Thoracic aorta (tissue), 2 donors: ENCODE measurements around the gene SLIT3. TPM values are rescaled to one million over a fixed set of nuclear protein-coding genes. Genes with fewer than 3 reads are reported as not detected.
A peak's percentile ranks its signal among the peaks of the same experiment; 100 is the strongest.

Experiments
- ATAC-seq: fragments of 150-250 bp; one replicate; pipeline ENCODE4 v1.8.0; 2017; ENCODE audit warnings: low read depth; ENCODE audit not compliant: insufficient number of reproducible peaks, low FRiP score
- DNase-seq: peaks from one replicate; pipeline ENCODE4 v3.0.0-alpha.2; 2020; ENCODE audit warnings: low spot score
- H3K27ac ChIP-seq, 2 donors: fragments of 200-600 bp; sonication (generic); 1 replicate in 1 of 2; 2 replicates in 1 of 2; pipeline ENCODE4 v1.5.1; 2016; ENCODE audit warnings: mild to moderate bottlenecking in 2 of 2, moderate library complexity in 2 of 2
- H3K27me3 ChIP-seq: fragments of 200-600 bp; sonication (generic); replicated peaks from 2 replicates; pipeline ENCODE4 v1.6.0; 2016; ENCODE audit warnings: mild to moderate bottlenecking; ENCODE audit not compliant: insufficient read depth
- H3K36me3 ChIP-seq: fragments of 200-600 bp; sonication (generic); one replicate; pipeline ENCODE4 v1.5.1; 2016
- H3K4me1 ChIP-seq, 2 donors: fragments of 200-600 bp; sonication (generic); 1 replicate in 1 of 2; 2 replicates in 1 of 2; pipeline versions ENCODE4 v1.5.1 to v1.6.0; 2016; ENCODE audit warnings: low read depth in 2 of 2, mild to moderate bottlenecking in 1 of 2; ENCODE audit not compliant: control insufficient read depth in 1 of 2
- H3K4me3 ChIP-seq: fragments of 200-600 bp; sonication (generic); 2 replicates; pipeline ENCODE4 v1.5.1; 2016; ENCODE audit warnings: mild to moderate bottlenecking
- H3K9me3 ChIP-seq: fragments of 200-600 bp; sonication (generic); 2 replicates; pipeline ENCODE4 v1.5.1; 2016
- CTCF ChIP-seq: fragments of 200-600 bp; sonication (generic); IDR thresholded peaks from one replicate; pipeline ENCODE4 v1.5.1; 2019; ENCODE audit warnings: antibody characterized with exemption
- total RNA-seq, 2 donors: library from RNA; depleted of rRNA; stranded (reverse); fragments of >200 nt; gene quantifications; one replicate each; pipeline versions ENCODE4 v1.1.0 to v1.2.3, GENCODE V29; 2016

The SLIT3 gene
- total RNA-seq, 2 donors from 2014 or later: 80.1 to 86.9 TPM

- DNase-seq (no peak), ATAC-seq (no peak)
- Histone ChIP-seq H3K27me3 (no peaks in the 10 kb centered on the region), H3K36me3 (no peaks in the 10 kb centered on the region), H3K9me3 (no peaks in the 10 kb centered on the region), H3K4me1 (peaks cover 6 to 31% of the 10 kb centered on the region in 2 donors), H3K4me3 (no peak overlapping the region), H3K27ac (no peak overlapping the region)
- TF ChIP-seq CTCF: no peak
Observed at GRCh38 chr5:169006842-169007790, 293.8 kb downstream of the SLIT3 start.

GRCh38 chr5:169004551-169004950 is 296.4 kb downstream of the SLIT3 start:
- ATAC-seq: no peak
- peaks cover 6 to 32% of the 10 kb centered on the region in 2 donors for H3K4me1 ChIP-seq
- peak overlapping the region; percentile 10 to 32 for H3K27ac ChIP-seq
- H3K36me3 ChIP-seq: no peaks in the 10 kb centered on the region
- H3K9me3 ChIP-seq: no peaks in the 10 kb centered on the region
- H3K4me3 ChIP-seq: no peak overlapping the region
- H3K27me3 ChIP-seq: no peaks in the 10 kb centered on the region
- DNase-seq: no peak
- no peak for TF ChIP-seq CTCF

- Histone ChIP-seq H3K4me3 (no peak overlapping the region), H3K27ac (peak overlapping the region; percentile 10 to 32), H3K36me3 (no peaks in the 10 kb centered on the region), H3K27me3 (no peaks in the 10 kb centered on the region), H3K4me1 (peaks cover 6 to 29% of the 10 kb centered on the region in 2 donors), H3K9me3 (no peaks in the 10 kb centered on the region)
- peak; percentile 54 for TF ChIP-seq CTCF
- ATAC-seq: no peak
- DNase-seq: no peak
Observed at GRCh38 chr5:169003721-169004541, 297.0 kb downstream of the SLIT3 start.

GRCh38 chr5:169002953-169003555 is 297.9 kb downstream of the SLIT3 start:
- no peak for ATAC-seq

More at GRCh38 chr5:169002953-169003555, 297.9 kb downstream of the SLIT3 start:
- H3K27me3 ChIP-seq: no peaks in the 10 kb centered on the region
- H3K4me3 ChIP-seq: no peak overlapping the region
- H3K27ac ChIP-seq: no peak overlapping the region
- TF ChIP-seq CTCF: no peak
- no peaks in the 10 kb centered on the region for H3K36me3 ChIP-seq
- H3K9me3 ChIP-seq: no peaks in the 10 kb centered on the region
- peaks cover 6 to 28% of the 10 kb centered on the region in 2 donors for H3K4me1 ChIP-seq
- no peak for DNase-seq
